Measurements from ENCODE around the gene EDC4. TPM values are rescaled to one million over a fixed set of nuclear protein-coding genes. Genes with fewer than 3 reads are reported as not detected.

EDC4 gene
- total and polyA plus RNA-seq, 2 of the 13 experiments (the other 11 are each of a cell fraction or from before 2014, with no cell fraction given): 51.4 to 59.1 TPM

GRCh38 chr16:67893743-67894399 lies 21.0 kb downstream of the EDC4 start (continued):
- no peak for TF ChIP-seq ZNF710 (CRISPR knock-in tag; IDR thresholded peaks at IDR 0.05; ENCODE audit: borderline replicate concordance)
- no peak for TF ChIP-seq TBL1XR1 (IDR thresholded peaks at IDR 0.05; ENCODE audit: borderline replicate concordance, low read length, partially characterized antibody)
- no peak for TF ChIP-seq PPARG (CRISPR knock-in tag; conservative IDR thresholded peaks at IDR 0.05)
- TF ChIP-seq TOE1 (CRISPR knock-in tag; IDR thresholded peaks at IDR 0.05): no peak
- TF ChIP-seq ZNF101 (CRISPR knock-in tag; IDR thresholded peaks at IDR 0.05; ENCODE audit: borderline replicate concordance, low read depth): no peak
- TF ChIP-seq ZNF556 (CRISPR knock-in tag; IDR thresholded peaks at IDR 0.05; ENCODE audit: borderline replicate concordance): no peak
- no peak for TF ChIP-seq MAFK (conservative IDR thresholded peaks at IDR 0.05 in 1 of 2, IDR thresholded peaks at IDR 0.05 in 1 of 2; ENCODE audit: low read length in 2 of 2)
- no peak for TF ChIP-seq SP1 (IDR thresholded peaks at IDR 0.05)
- TF ChIP-seq SP1 (CRISPR knock-in tag; IDR thresholded peaks at IDR 0.05): no peak
- TF ChIP-seq KMT2A (CRISPR knock-in tag; IDR thresholded peaks at IDR 0.05): peak; percentile 11; the same call in 1 of the 2 replicates
- no peak for TF ChIP-seq ZNF570 (CRISPR knock-in tag; IDR thresholded peaks at IDR 0.05; ENCODE audit: borderline replicate concordance)
- TF ChIP-seq RNF2 (conservative IDR thresholded peaks at IDR 0.05; ENCODE audit: low read depth): no peak
- no peak for TF ChIP-seq ZNF337 (CRISPR knock-in tag; IDR thresholded peaks at IDR 0.05; ENCODE audit: borderline replicate concordance, low read depth)
- no peak for TF ChIP-seq MEF2D (CRISPR knock-in tag; IDR thresholded peaks at IDR 0.05)
- no peak for TF ChIP-seq MAZ (IDR thresholded peaks at IDR 0.05; ENCODE audit: borderline replicate concordance, low read depth, low read length)
- no peak; the same call in 1 of the 2 replicates for TF ChIP-seq MAZ (CRISPR knock-in tag; IDR thresholded peaks at IDR 0.05; ENCODE audit: low read depth)
- TF ChIP-seq ZBTB7A (CRISPR knock-in tag; IDR thresholded peaks at IDR 0.05): no peak
- TF ChIP-seq JUND (CRISPR knock-in tag; IDR thresholded peaks at IDR 0.05): 0 out of 2 replicates have a peak, but pooled peaks have one; percentile 9
- no peak for TF ChIP-seq KLF13 (CRISPR knock-in tag; IDR thresholded peaks at IDR 0.05)
- no peak for TF ChIP-seq RXRA (CRISPR knock-in tag; IDR thresholded peaks at IDR 0.05)
- TF ChIP-seq TEAD2 (CRISPR knock-in tag; IDR thresholded peaks at IDR 0.05): no peak
- TF ChIP-seq ZBTB2 (CRISPR knock-in tag; IDR thresholded peaks at IDR 0.05; ENCODE audit: low read depth): no peak
